ENCODE results near the gene MAP2K6.
A peak's percentile ranks its signal among the peaks of the same experiment; 100 is the strongest.

The MAP2K6 gene

GRCh38 chr17:69552986-69553667, 138.6 kb downstream of the MAP2K6 start:
- Mint-ChIP-seq H3K9me3 (peaks cover 5% of the 10 kb centered on the region), H3K4me3 (no peak overlapping the region)

GRCh38 chr17:69555056-69555455, 140.6 kb downstream of the MAP2K6 start:
- Mint-ChIP-seq H3K4me3 (no peak overlapping the region), H3K4me1 (no peaks in the 10 kb centered on the region), H3K36me3 (peaks cover 8% of the 10 kb centered on the region), H3K27ac (no peak overlapping the region), H3K9me3 (peaks cover 5% of the 10 kb centered on the region), H3K27me3 (no peaks in the 10 kb centered on the region)

More at GRCh38 chr17:69552986-69553667, 138.6 kb downstream of the MAP2K6 start:
- H3K4me1 Mint-ChIP-seq, result no peaks in the 10 kb centered on the region
- H3K27ac Mint-ChIP-seq, result no peak overlapping the region
- no peaks in the 10 kb centered on the region for H3K27me3 Mint-ChIP-seq
- H3K36me3 Mint-ChIP-seq, result peaks cover 13% of the 10 kb centered on the region

- Mint-ChIP-seq H3K9me3 (no peaks in the 10 kb centered on the region), H3K4me1 (no peaks in the 10 kb centered on the region), H3K27me3 (no peaks in the 10 kb centered on the region), H3K4me3 (no peak overlapping the region), H3K36me3 (peaks cover 3% of the 10 kb centered on the region), H3K27ac (no peak overlapping the region)
Measured at GRCh38 chr17:69557339-69557738, 142.8 kb downstream of the MAP2K6 start.

GRCh38 chr17:69558796-69559195, 144.3 kb downstream of the MAP2K6 start:
- no peaks in the 10 kb centered on the region for H3K36me3 Mint-ChIP-seq
- H3K9me3 Mint-ChIP-seq, result no peaks in the 10 kb centered on the region
- H3K27me3 Mint-ChIP-seq, result no peaks in the 10 kb centered on the region
- no peaks in the 10 kb centered on the region for H3K4me1 Mint-ChIP-seq
- H3K4me3 Mint-ChIP-seq, result no peak overlapping the region
- H3K27ac Mint-ChIP-seq, result no peak overlapping the region

DNA sequence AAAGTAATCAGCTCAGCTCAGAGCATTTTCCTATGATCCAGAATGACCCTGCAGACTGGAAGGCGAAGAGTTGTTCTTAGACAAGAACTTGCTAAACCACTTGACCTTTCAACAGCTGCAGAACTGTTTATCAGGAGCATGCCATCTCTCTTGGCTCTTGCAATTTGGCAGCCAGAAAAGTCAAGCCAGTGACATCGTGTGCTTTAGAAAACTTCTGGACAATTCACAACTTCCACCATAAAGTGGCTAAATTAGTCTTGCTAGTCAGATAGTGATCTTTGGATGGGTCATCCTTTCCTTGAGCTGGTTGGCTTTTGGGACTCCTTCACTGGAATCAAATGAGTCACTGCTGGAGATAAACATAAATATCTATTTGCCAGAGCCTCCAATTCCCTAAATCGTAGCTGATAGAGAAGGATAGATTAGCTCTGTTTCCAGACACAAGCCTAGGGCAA, 146.5 kb downstream of the MAP2K6 start:
- Mint-ChIP-seq H3K9me3 (no peaks in the 10 kb centered on the region), H3K4me3 (no peak overlapping the region), H3K27me3 (no peaks in the 10 kb centered on the region), H3K4me1 (no peaks in the 10 kb centered on the region), H3K27ac (no peak overlapping the region), H3K36me3 (no peaks in the 10 kb centered on the region)

GRCh38 chr17:69561462-69561861, 147.0 kb downstream of the MAP2K6 start:
- Mint-ChIP-seq H3K36me3 (no peaks in the 10 kb centered on the region), H3K9me3 (no peaks in the 10 kb centered on the region), H3K4me3 (no peak overlapping the region), H3K4me1 (no peaks in the 10 kb centered on the region), H3K27ac (no peak overlapping the region), H3K27me3 (no peaks in the 10 kb centered on the region)

DNA sequence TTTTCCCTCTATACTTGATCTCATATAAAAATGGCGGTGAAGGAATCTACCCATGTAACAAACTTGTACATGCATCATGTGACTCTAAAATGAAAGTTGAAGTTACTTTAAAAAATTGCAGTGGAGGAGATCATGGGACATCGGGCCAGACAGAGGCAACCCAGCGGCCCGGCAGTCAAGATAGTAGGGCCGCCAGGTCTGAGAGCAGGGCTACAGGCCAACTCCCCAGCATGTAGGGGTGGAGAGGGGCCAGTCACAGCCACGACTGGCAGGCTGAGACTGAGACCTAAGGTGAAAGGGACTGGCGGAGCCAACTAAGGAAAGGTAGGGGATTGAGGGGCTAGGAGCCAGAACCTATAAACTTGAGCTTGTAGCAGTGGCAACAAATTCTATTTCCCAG, 150.9 kb downstream of the MAP2K6 start:
- Mint-ChIP-seq H3K4me3 (no peak overlapping the region), H3K27me3 (peaks cover 2% of the 10 kb centered on the region), H3K4me1 (peaks cover 6% of the 10 kb centered on the region), H3K9me3 (no peaks in the 10 kb centered on the region), H3K36me3 (no peaks in the 10 kb centered on the region), H3K27ac (no peak overlapping the region)

- Mint-ChIP-seq H3K4me1 (peaks cover 6% of the 10 kb centered on the region), H3K27me3 (peaks cover 4% of the 10 kb centered on the region), H3K9me3 (no peaks in the 10 kb centered on the region), H3K36me3 (no peaks in the 10 kb centered on the region), H3K27ac (no peak overlapping the region), H3K4me3 (no peak overlapping the region)
Measured at GRCh38 chr17:69567130-69567529, 152.6 kb downstream of the MAP2K6 start.

GRCh38 chr17:69572747-69573146, 158.2 kb downstream of the MAP2K6 start:
- peaks cover 6% of the 10 kb centered on the region for H3K4me1 Mint-ChIP-seq
- no peaks in the 10 kb centered on the region for H3K36me3 Mint-ChIP-seq
- H3K27ac Mint-ChIP-seq, result no peak overlapping the region

DNA sequence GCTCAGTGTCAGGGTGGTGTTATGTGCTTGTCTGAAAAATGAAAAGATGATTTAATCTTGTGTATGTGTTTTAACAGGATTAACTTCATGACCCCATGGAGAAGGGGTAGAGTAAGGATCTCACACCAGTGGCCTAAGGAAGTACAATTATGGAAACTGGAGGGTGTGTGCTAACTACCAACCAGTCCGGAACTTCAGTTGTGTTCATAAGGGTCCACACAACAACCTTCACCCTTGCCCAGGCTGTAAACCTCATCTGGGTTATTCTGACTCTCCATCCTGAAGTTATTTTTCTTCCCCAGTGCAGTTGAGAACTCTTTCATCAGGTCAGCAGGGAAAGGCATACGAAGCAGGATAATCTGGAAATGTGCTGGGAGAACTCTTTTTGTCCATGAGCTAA, 158.9 kb downstream of the MAP2K6 start:
- Mint-ChIP-seq H3K27me3 (peaks cover 4% of the 10 kb centered on the region), H3K27ac (no peak overlapping the region), H3K9me3 (no peaks in the 10 kb centered on the region), H3K36me3 (no peaks in the 10 kb centered on the region), H3K4me3 (no peak overlapping the region), H3K4me1 (peaks cover 6% of the 10 kb centered on the region)

More at GRCh38 chr17:69572747-69573146, 158.2 kb downstream of the MAP2K6 start:
- peaks cover 4% of the 10 kb centered on the region for H3K27me3 Mint-ChIP-seq
- no peak overlapping the region for H3K4me3 Mint-ChIP-seq
- no peaks in the 10 kb centered on the region for H3K9me3 Mint-ChIP-seq

DNA sequence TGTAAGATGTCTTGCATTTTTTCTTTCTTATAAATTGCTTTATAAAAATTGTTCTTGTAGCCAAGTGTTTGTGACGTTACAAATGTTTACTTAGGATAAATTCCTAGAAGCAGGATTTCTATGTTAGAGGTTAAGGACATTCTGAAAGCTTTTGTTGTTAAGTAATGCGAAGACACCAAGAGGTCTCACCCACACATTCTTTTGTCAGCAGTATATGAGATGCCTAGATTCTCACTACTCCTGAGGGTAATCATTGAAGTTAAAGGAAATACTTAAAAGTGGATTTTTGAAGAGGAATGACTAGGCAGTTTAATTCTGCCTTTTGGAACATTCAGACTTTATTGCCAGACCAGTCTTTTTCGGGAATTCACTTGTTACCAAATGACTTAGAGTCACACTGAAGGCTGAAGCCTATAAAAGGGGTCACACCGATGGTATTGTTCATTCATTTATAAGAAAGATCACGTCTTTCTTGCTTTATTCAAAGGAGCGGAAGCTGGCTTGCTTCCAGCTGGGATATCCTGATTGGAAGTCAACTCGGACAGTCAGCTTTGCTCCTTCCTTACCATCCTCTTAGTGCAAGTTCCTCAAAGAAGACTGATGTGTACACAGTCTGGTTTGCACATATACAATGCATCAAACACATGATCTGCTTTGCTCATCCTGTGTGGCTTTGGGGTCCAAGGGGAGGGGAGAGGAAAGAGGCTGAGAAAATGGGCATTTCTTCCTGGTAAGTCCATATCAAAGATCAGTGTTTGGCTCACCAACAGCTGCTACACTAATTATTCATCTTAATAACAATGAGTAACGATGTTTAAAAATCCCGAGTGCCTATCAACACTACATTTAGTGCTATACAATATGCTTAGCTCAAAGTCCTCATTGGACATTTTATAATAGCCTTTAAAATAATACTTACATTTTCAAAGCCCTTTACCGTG, 160.0 kb downstream of the MAP2K6 start:
- Mint-ChIP-seq H3K4me1 (no peaks in the 10 kb centered on the region), H3K27me3 (peaks cover 2% of the 10 kb centered on the region), H3K9me3 (no peaks in the 10 kb centered on the region), H3K36me3 (no peaks in the 10 kb centered on the region), H3K4me3 (no peak overlapping the region), H3K27ac (no peak overlapping the region)

DNA sequence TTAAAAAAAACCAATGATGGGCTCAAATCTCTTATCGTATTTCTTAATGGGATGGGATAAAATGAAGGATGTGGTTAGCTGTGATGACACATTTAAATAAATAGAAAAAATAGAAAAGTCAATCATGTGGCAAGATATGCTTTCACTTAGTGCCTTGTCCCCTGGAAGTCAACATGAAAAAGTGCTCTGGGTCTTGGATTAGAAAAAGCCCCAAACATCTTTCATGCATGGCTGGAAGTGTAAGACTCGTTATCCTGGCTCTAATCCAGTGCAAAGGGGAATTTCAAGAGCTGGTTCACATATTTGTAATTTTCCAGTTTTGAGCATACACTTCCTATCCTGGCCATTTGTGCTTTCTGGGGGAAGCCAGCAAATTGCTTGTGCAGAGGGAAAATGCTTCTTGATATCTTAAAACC, 160.9 kb downstream of the MAP2K6 start:
- Mint-ChIP-seq H3K9me3 (no peaks in the 10 kb centered on the region), H3K27me3 (peaks cover 6% of the 10 kb centered on the region), H3K36me3 (no peaks in the 10 kb centered on the region), H3K4me3 (no peak overlapping the region), H3K27ac (no peak overlapping the region), H3K4me1 (no peaks in the 10 kb centered on the region)

GRCh38 chr17:69577098-69577497, 162.6 kb downstream of the MAP2K6 start:
- H3K9me3 Mint-ChIP-seq, result no peaks in the 10 kb centered on the region
- H3K27ac Mint-ChIP-seq, result no peak overlapping the region
- H3K36me3 Mint-ChIP-seq, result no peaks in the 10 kb centered on the region
- no peak overlapping the region for H3K4me3 Mint-ChIP-seq
- peaks cover 5% of the 10 kb centered on the region for H3K27me3 Mint-ChIP-seq
- peaks cover 8% of the 10 kb centered on the region for H3K4me1 Mint-ChIP-seq

DNA sequence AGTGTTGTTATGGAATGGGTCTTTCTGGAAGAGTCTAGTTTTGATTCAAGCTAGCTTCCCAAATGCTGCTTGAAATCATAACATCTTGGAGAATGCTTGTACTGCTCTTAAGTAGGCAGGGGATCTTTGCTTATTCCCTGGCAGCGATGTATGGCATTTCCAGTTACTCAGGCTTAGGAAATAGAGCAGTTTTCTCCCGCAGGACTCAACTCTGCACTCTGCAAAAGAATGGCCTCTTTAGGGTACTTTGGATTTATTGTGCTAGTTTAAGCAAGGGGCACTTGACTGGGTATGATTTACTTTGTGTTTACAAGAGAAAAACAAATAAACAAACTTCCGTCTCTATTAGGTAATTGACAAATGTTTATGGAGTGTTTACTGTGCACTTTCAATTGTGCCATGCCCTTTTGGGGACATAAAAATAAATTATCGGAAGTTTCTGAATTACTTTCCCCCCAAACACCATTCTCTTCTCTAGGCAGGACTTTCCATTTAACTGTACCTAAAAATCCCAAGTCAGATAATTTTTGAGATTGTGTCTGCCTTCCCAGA, 164.0 kb downstream of the MAP2K6 start:
- no peak overlapping the region for H3K27ac Mint-ChIP-seq
- no peak overlapping the region for H3K4me3 Mint-ChIP-seq
- no peaks in the 10 kb centered on the region for H3K36me3 Mint-ChIP-seq
- H3K9me3 Mint-ChIP-seq, result no peaks in the 10 kb centered on the region
- H3K4me1 Mint-ChIP-seq, result peaks cover 8% of the 10 kb centered on the region
- H3K27me3 Mint-ChIP-seq, result peaks cover 5% of the 10 kb centered on the region

- H3K27ac Mint-ChIP-seq, result peak overlapping the region; percentile 36
- H3K9me3 Mint-ChIP-seq, result no peaks in the 10 kb centered on the region
- H3K4me1 Mint-ChIP-seq, result peaks cover 8% of the 10 kb centered on the region
- H3K36me3 Mint-ChIP-seq, result no peaks in the 10 kb centered on the region
- H3K27me3 Mint-ChIP-seq, result peaks cover 5% of the 10 kb centered on the region
- peak overlapping the region; percentile 4 for H3K4me3 Mint-ChIP-seq
Measured at GRCh38 chr17:69579961-69580677, 165.6 kb downstream of the MAP2K6 start.
